HG03103 (cell line): ENCODE results near the gene SFTPA2.
"Not testable (repeated sequence)": the region's sequence is repeated elsewhere in the genome, so short reads cannot be mapped to it uniquely, and the experiment has no call there.

ENCODE experiments used
- ATAC-seq: cut with Tn5 transposase; IDR thresholded peaks from one replicate; pipeline ENCODE4 v1.9.1; 2021; ENCODE audit warnings: low read depth; ENCODE audit not compliant: unreplicated experiment

SFTPA2 gene

DNA sequence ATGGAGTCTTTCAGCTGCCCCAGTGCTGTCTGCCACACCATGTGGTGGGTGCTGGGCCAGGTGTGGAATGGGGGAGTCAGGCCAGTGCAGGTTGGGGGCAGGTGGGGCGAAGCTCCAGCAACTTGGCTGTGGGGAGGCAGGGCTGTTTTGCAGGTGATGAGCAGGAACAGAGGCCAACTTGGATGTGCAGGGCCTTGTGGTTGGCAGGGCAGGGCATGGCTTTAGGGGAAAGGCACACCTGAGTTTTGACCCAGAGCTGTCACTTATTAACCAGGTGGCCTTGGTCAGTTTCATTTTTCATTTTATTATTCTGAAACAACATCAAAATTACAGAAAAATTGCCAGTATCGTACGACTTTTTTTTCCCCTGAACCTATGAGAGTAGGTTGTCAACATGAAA lies 1.1 kb upstream of the SFTPA2 start:
- no peak for ATAC-seq

GRCh38 chr10:79559726-79560125 lies 481 bp downstream of the SFTPA2 start:
- no peak for ATAC-seq

DNA sequence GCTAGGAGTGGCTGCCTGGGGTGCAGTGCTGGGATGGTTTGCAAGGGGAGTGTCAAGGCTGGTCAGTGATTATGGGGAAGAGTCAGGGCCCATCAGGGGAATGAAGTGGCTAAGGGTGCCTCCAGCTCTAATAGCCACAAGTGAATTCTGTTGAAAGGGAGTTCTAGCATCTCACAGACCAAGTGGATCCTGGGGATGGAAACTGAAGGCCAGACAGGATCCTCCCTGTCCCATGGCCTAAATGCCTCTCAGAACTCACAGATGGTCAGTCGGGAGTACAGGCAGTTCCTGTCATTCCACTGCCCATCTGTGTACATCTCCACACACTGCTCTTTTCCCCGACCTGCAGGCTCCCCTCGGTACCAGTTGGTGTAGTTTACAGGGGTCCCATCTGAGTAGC lies 3.2 kb downstream of the SFTPA2 start:
- ATAC-seq = not testable (repeated sequence)

GRCh38 chr10:79555354-79556309 lies 4.6 kb downstream of the SFTPA2 start:
- no peak for ATAC-seq

GRCh38 chr10:79552143-79552542 lies 8.1 kb downstream of the SFTPA2 start:
- no peak for ATAC-seq

DNA sequence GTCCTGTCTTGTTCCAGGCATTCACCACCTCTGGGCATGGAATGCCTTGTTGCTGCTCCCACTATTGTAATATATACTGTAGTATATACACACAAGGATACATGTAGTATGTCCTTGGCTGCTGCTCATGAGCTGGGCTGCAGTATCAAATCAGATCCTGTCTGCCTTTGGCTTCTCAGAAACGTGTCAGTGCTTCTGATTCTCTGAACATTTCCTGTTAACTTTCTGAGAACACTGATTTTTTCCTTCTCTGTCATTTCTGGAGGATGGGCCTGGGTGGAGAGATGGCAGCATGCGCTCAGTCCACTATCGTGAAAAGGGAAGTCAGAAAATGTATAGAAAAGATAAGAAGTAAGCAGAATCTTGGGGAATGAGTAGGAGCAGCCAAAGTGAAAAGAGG lies 12.2 kb downstream of the SFTPA2 start:
- no peak for ATAC-seq

DNA sequence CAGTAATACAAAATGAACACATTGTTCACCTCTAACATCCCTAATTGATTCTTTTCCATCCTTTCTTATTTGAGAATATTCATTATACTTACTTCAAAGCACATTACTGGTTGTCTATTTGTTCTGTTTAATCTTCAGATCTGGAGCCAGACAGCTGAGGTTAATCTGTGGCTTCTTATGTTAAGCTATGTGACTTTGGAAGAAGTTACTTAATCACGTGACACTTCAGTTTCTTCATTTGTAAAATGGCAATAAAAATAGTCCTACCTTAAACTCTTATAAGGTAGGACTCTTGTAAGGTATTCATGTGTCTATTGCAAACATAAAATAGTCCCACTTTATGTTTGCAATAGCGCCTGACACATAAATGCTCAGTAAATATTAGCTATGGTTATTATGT lies 13.1 kb downstream of the SFTPA2 start:
- not testable (repeated sequence) for ATAC-seq

GRCh38 chr10:79544926-79545659 lies 15.1 kb downstream of the SFTPA2 start:
- ATAC-seq = not testable (repeated sequence)

- not testable (repeated sequence) for ATAC-seq
These were observed 15.8 kb downstream of the SFTPA2 start for GRCh38 chr10:79544408-79544807.

GRCh38 chr10:79542626-79543025 lies 17.6 kb downstream of the SFTPA2 start:
- no peak for ATAC-seq

- ATAC-seq = peak; percentile 91
These were observed 19.3 kb downstream of the SFTPA2 start for GRCh38 chr10:79540930-79541329.

DNA sequence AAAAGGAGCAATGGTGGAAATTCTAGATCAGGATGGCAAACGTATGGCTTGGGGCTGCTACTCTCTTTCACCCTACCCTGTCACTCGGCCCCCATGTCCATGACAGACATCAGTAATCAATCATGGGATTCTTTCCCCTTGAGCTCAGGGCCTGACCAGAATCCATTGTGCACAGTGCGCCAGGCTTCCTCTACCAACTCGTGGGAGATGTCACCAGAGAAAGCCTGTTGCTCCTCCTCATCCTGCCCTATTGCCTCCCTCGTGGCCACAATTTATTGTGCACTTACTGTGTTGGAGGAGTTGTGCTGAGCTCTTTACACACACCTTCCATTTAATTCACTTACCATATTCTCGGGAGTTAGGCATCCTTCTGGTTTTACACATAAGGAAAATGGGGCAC lies 21.9 kb downstream of the SFTPA2 start:
- ATAC-seq = not testable (repeated sequence)

DNA sequence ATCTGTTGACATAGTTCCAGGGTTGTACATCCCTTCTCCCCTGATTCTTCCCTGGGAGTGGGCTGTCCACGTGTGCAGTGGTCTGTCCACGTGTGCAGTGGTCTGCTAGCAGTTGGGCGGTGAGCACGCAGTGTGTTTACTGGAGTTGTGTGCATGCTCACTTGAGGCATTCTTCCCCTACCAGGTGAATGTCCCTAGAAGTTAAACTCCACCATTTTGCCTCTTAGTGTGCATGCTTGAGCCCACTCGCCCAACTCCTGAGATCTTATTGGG lies 26.4 kb downstream of the SFTPA2 start:
- not testable (repeated sequence) for ATAC-seq

DNA sequence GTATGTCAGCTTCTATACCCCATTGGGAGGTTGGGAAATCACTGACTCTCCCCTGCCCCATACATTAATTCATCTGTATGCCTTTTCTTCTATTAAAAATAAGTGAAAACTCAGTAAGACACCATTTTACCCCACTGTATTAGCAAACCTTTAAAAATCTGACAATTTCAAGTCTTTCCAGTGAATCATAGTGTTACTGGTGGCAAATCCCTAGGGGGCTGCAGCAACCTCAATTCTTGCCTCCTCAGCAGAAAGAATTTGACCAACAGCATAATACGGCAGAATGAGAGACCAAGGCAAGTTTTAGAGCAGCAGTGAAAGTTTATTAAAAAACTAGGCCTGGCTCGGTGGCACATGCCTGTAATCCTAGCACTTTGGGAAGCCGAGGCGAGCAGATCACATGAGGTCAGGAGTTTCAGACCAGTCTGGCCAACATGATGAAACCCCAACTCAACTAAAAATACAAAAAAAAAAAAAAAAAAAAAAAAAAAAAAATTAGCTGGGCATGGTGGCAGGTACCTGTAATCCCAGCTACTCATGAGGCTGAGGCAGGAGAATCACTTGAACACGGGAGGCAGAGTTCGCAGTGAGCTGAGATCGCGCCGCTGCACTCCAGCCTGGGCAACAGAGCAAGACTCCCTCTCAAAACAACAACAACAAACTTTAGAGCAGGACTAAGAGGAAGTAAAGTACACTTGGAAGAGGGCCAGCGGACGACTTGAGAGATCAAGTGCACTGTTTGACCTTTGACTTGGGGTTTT lies 26.9 kb downstream of the SFTPA2 start:
- not testable (repeated sequence) for ATAC-seq

DNA sequence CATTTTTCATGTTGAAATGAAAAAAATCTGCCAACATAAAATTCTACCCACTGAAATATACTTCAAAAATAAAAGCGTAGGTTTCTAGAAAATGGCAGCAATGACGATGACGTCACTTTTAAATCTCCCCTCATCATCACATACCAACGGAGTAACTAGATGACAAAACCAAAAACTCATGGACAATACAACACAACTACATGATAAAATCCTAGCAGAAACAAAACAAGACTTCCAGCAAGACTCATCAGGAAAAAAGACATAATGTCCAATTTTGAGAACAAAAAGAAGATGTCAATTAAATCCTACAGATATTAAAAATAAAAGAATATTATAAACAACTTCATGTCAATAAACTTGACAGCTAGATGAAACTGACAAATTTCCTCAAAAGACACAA lies 31.9 kb downstream of the SFTPA2 start:
- ATAC-seq = not testable (repeated sequence)

- peak; percentile 92 for ATAC-seq
These were observed 35.0 kb downstream of the SFTPA2 start for GRCh38 chr10:79525049-79525710.

- ATAC-seq = not testable (repeated sequence)
These were observed 36.9 kb downstream of the SFTPA2 start for GRCh38 chr10:79523157-79523853.

GRCh38 chr10:79522464-79522863 lies 37.7 kb downstream of the SFTPA2 start:
- ATAC-seq = not testable (repeated sequence)

GRCh38 chr10:79521751-79522150 lies 38.5 kb downstream of the SFTPA2 start:
- ATAC-seq = not testable (repeated sequence)

DNA sequence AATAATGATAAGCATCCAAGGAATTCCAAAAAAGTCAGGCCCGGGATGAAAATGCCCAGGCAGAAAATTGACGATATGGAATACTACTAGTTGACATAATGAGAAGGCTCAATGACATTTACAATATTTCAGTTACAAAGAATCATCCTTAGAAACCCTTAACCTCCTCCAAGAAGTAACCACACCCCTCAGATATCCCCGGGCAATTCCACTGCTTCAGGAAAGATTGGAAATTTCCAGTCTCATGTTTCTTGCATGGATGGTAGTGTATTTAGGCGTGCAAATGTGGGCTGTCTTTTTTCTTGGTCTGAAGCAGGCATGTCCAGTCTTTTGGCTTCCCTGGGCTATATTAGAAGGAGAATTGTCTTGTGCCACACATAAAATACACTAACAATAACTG lies 42.6 kb downstream of the SFTPA2 start:
- not testable (repeated sequence) for ATAC-seq
